Stimulated activated CD4-positive, alpha-beta T cell treated with anti-CD3 and anti-CD28 coated beads, Interleukin-1b, Interleukin-23, amount 100 ng/mL, for 24 hours (primary cell): ENCODE measurements around the gene NMRK2.
"Not testable (repeated sequence)": the region's sequence is repeated elsewhere in the genome, so short reads cannot be mapped to it uniquely, and the experiment has no call there.

ENCODE experiments used
- DNase-seq, 4 experiments: peaks; one replicate each; pipeline ENCODE4 v3.0.0-alpha.2; 2020; ENCODE audit warnings: low read depth in 4 of 4, low spot score in 1 of 4

NMRK2 gene

GRCh38 chr19:3932931-3933810 lies at the start of gene NMRK2:
Gene NMRK2, plus strand, starts transcription at chr19:3933069. Its CDS starts 603 bp downstream, at chr19:3933672.
- DNase-seq, result no peak

- no peak for DNase-seq
Observed at GRCh38 chr19:3890591-3890990, 42.3 kb upstream of the NMRK2 start.

- no peak for DNase-seq
Observed at GRCh38 chr19:3893509-3894179, 39.2 kb upstream of the NMRK2 start.

- not testable (repeated sequence) for DNase-seq
Observed at GRCh38 chr19:3894959-3895358, 37.9 kb upstream of the NMRK2 start.

- no peak for DNase-seq
Observed at GRCh38 chr19:3895788-3896187, 37.1 kb upstream of the NMRK2 start.

GRCh38 chr19:3897936-3898335 lies 34.9 kb upstream of the NMRK2 start:
- DNase-seq, result no peak

- DNase-seq, result no peak
Observed at GRCh38 chr19:3898426-3898825, 34.4 kb upstream of the NMRK2 start.

- DNase-seq, result no peak
Observed at GRCh38 chr19:3899531-3900294, 33.2 kb upstream of the NMRK2 start.

GRCh38 chr19:3902317-3902973 lies 30.4 kb upstream of the NMRK2 start:
- no peak for DNase-seq

- DNase-seq, result no peak
Observed at GRCh38 chr19:3904233-3904632, 28.6 kb upstream of the NMRK2 start.

GRCh38 chr19:3907626-3908265 lies 25.1 kb upstream of the NMRK2 start:
- DNase-seq, result no peak

- DNase-seq, result no peak
Observed at GRCh38 chr19:3908266-3909054, 24.4 kb upstream of the NMRK2 start.

GRCh38 chr19:3910105-3910504 lies 22.8 kb upstream of the NMRK2 start:
- no peak for DNase-seq

GRCh38 chr19:3914199-3914598 lies 18.7 kb upstream of the NMRK2 start:
- no peak for DNase-seq

- no peak for DNase-seq
Observed at GRCh38 chr19:3916033-3916432, 16.8 kb upstream of the NMRK2 start.

- no peak for DNase-seq
Observed at GRCh38 chr19:3919793-3920192, 13.1 kb upstream of the NMRK2 start.

- DNase-seq, result no peak
Observed at GRCh38 chr19:3923096-3923758, 9.6 kb upstream of the NMRK2 start.

GRCh38 chr19:3923912-3924311 lies 9.0 kb upstream of the NMRK2 start:
- no peak for DNase-seq

- DNase-seq, result no peak
Observed at GRCh38 chr19:3931041-3931440, 1.8 kb upstream of the NMRK2 start.
